TTC549 (cell line): Measurements from ENCODE around the gene SYNGR3.

Source experiments
- FAIRE-seq: peaks from 2 replicates; lab custom pipeline; 2012; peaks lifted over from hg19 to GRCh38; lab: Jason Lieb, UNC

SYNGR3 gene

DNA sequence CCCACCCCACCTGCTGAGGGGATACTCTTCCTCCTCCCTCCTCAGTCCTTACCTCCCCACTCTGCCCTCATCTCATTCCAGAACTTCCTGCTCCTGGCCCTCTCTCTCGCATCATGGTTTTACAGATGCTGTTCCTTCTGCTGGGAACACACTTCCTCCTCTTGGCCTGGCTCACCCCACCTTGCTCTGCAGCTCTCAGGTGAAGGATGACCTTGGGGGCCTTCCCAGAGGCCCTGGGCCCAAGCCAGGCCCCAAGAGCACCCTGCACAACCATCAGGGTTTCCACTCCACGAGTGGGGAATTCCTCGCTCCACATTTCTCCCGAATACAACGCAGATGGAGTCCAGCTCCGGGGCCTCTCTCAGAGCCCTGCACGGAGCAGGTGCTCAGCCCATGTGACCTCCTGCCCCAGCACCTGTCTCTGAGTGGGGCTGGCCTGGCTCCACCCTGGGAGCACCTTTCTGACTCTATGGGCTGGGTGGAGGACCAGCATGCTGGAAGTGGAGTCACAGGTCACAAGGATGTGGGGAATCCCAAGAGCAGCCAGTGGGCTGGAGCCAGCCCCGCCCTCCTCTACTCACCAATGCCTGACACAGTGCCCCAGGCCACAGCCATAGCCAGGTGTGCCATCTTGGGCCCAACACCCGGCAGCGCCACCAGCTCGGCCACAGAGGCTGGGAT, 53.4 kb downstream of the SYNGR3 start:
- no peak for FAIRE-seq
